HFF-Myc (cell line): Measurements from ENCODE around the gene PLXNA1.

Source experiments
- DNase-seq: peaks from one replicate; pipeline ENCODE4 v3.0.0-alpha.2; 2011; ENCODE audit warnings: low read depth; ENCODE audit errors: extremely low read depth
- H3K4me3 ChIP-seq: replicated peaks from 2 replicates; pipeline ENCODE4 v1.5.1; 2011; ENCODE audit warnings: low read depth, mild to moderate bottlenecking, control low read depth, low read length
- TF ChIP-seq, protein P1 (sequence below): IDR thresholded peaks from 2 replicates; pipeline ENCODE4 v1.5.1; 2012; ENCODE audit warnings: mild to moderate bottlenecking, low read depth, low read length, control low read depth; ENCODE audit errors: missing control alignments

The PLXNA1 gene

GRCh38 chr3:127029658-127030507, 47.0 kb downstream of the PLXNA1 start:
- TF ChIP-seq, protein P1, sequence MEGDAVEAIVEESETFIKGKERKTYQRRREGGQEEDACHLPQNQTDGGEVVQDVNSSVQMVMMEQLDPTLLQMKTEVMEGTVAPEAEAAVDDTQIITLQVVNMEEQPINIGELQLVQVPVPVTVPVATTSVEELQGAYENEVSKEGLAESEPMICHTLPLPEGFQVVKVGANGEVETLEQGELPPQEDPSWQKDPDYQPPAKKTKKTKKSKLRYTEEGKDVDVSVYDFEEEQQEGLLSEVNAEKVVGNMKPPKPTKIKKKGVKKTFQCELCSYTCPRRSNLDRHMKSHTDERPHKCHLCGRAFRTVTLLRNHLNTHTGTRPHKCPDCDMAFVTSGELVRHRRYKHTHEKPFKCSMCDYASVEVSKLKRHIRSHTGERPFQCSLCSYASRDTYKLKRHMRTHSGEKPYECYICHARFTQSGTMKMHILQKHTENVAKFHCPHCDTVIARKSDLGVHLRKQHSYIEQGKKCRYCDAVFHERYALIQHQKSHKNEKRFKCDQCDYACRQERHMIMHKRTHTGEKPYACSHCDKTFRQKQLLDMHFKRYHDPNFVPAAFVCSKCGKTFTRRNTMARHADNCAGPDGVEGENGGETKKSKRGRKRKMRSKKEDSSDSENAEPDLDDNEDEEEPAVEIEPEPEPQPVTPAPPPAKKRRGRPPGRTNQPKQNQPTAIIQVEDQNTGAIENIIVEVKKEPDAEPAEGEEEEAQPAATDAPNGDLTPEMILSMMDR: no peak
- no peak for DNase-seq
- no peak overlapping the region for H3K4me3 ChIP-seq

- TF ChIP-seq, protein P1: no peak
- DNase-seq: no peak
- no peak overlapping the region for H3K4me3 ChIP-seq
These were observed 47.8 kb downstream of the PLXNA1 start for GRCh38 chr3:127030508-127031412.

DNA sequence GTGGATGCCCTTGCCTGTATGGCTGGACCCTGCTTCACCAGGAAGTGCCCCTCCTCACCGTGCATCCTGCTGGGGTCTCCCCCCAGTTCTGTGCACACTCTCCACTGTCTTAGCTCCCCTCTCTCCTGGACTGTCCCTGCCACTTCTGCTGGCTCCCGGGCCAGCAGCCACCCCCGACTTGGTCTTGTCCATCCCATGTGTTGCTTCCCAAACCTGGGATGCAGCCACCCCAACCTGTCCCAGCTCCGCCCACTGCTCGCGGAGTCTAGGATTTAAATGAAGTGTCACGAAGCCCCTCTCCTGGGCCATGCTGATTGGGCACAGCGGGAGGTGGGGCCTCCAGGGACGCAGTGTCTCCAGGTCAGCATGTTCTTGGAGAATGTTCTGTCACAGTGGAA, 48.5 kb downstream of the PLXNA1 start:
- DNase-seq: no peak
- no peak overlapping the region for H3K4me3 ChIP-seq
- TF ChIP-seq, protein P1: no peak

GRCh38 chr3:127031845-127032244, 48.9 kb downstream of the PLXNA1 start:
- TF ChIP-seq, protein P1: no peak
- no peak for DNase-seq
- H3K4me3 ChIP-seq: no peak overlapping the region

DNA sequence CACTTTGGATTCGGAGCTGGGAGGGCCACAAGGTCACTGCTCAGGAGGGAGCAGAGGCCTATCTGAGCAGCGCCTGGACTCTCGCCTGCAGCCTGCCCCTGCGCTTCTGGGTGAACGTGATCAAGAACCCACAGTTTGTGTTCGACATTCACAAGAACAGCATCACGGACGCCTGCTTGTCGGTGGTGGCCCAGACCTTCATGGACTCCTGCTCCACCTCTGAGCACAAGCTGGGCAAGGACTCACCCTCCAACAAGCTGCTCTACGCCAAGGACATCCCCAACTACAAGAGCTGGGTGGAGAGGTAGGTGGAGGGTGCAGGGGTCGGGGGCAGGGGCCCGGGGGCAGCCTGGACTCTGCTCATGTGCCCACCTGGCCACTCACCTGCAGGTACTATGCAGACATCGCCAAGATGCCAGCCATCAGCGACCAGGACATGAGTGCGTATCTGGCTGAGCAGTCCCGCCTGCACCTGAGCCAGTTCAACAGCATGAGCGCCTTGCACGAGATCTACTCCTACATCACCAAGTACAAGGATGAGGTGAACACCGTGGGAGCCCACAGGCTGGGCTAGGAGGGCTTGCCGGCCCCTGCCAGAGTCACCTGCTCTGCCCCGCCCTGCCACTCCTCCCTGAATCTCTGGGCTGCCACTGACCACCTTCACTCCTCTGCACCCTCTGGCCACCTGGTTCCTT, 49.5 kb downstream of the PLXNA1 start:
- DNase-seq: no peak
- TF ChIP-seq, protein P1: no peak
- no peak overlapping the region for H3K4me3 ChIP-seq
